ENCODE results near the gene OLFML1. TPM values are rescaled to one million over a fixed set of nuclear protein-coding genes. Genes with fewer than 3 reads are reported as not detected.

The OLFML1 gene
- total RNA-seq, 1 donor from 2014 or later = not detected

GRCh38 chr11:7486098-7486780 is 933 bp downstream of the OLFML1 start:
- no peak for TF ChIP-seq CTCF (IDR thresholded peaks at IDR 0.05; ENCODE audit: partially characterized antibody, unreplicated experiment)
- Mint-ChIP-seq H3K4me1 (ENCODE audit: low read depth, unreplicated experiment) (no peaks in the 10 kb centered on the region), H3K36me3 (ENCODE audit: unreplicated experiment) (no peaks in the 10 kb centered on the region), H3K9me3 (ENCODE audit: unreplicated experiment) (no peaks in the 10 kb centered on the region), H3K27me3 (ENCODE audit: unreplicated experiment) (no peaks in the 10 kb centered on the region), H3K4me3 (ENCODE audit: unreplicated experiment) (no peak overlapping the region), H3K27ac (ENCODE audit: unreplicated experiment) (no peak overlapping the region)
- DNase-seq = no peak

- Mint-ChIP-seq H3K36me3 (ENCODE audit: unreplicated experiment) (no peaks in the 10 kb centered on the region), H3K4me3 (ENCODE audit: unreplicated experiment) (no peak overlapping the region), H3K9me3 (ENCODE audit: unreplicated experiment) (no peaks in the 10 kb centered on the region), H3K27ac (ENCODE audit: unreplicated experiment) (no peak overlapping the region), H3K27me3 (ENCODE audit: unreplicated experiment) (no peaks in the 10 kb centered on the region), H3K4me1 (ENCODE audit: low read depth, unreplicated experiment) (no peaks in the 10 kb centered on the region)
- DNase-seq = no peak
- no peak for TF ChIP-seq CTCF (IDR thresholded peaks at IDR 0.05; ENCODE audit: partially characterized antibody, unreplicated experiment)
Observed at GRCh38 chr11:7486781-7487140, 1.5 kb downstream of the OLFML1 start.

- H3K27ac Mint-ChIP-seq (ENCODE audit: unreplicated experiment) = no peak overlapping the region
- H3K9me3 Mint-ChIP-seq (ENCODE audit: unreplicated experiment) = no peaks in the 10 kb centered on the region
- no peaks in the 10 kb centered on the region for H3K27me3 Mint-ChIP-seq (ENCODE audit: unreplicated experiment)
- DNase-seq = no peak
- TF ChIP-seq CTCF (IDR thresholded peaks at IDR 0.05; ENCODE audit: partially characterized antibody, unreplicated experiment) = no peak
- no peaks in the 10 kb centered on the region for H3K36me3 Mint-ChIP-seq (ENCODE audit: unreplicated experiment)
- no peaks in the 10 kb centered on the region for H3K4me1 Mint-ChIP-seq (ENCODE audit: low read depth, unreplicated experiment)
- no peak overlapping the region for H3K4me3 Mint-ChIP-seq (ENCODE audit: unreplicated experiment)
Observed at GRCh38 chr11:7487360-7487759, 2.1 kb downstream of the OLFML1 start.

- H3K27ac Mint-ChIP-seq (ENCODE audit: unreplicated experiment) = no peak overlapping the region
- H3K27me3 Mint-ChIP-seq (ENCODE audit: unreplicated experiment) = no peaks in the 10 kb centered on the region
- no peak for DNase-seq
- no peak for TF ChIP-seq CTCF (IDR thresholded peaks at IDR 0.05; ENCODE audit: partially characterized antibody, unreplicated experiment)
- no peaks in the 10 kb centered on the region for H3K9me3 Mint-ChIP-seq (ENCODE audit: unreplicated experiment)
- H3K4me1 Mint-ChIP-seq (ENCODE audit: low read depth, unreplicated experiment) = no peaks in the 10 kb centered on the region
- H3K4me3 Mint-ChIP-seq (ENCODE audit: unreplicated experiment) = no peak overlapping the region
- no peaks in the 10 kb centered on the region for H3K36me3 Mint-ChIP-seq (ENCODE audit: unreplicated experiment)
Observed at GRCh38 chr11:7488681-7489080, 3.4 kb downstream of the OLFML1 start.

- H3K27me3 Mint-ChIP-seq (ENCODE audit: unreplicated experiment) = peaks cover 2% of the 10 kb centered on the region
- H3K27ac Mint-ChIP-seq (ENCODE audit: unreplicated experiment) = no peak overlapping the region
- H3K36me3 Mint-ChIP-seq (ENCODE audit: unreplicated experiment) = no peaks in the 10 kb centered on the region
- H3K4me3 Mint-ChIP-seq (ENCODE audit: unreplicated experiment) = no peak overlapping the region
- DNase-seq = no peak
- no peaks in the 10 kb centered on the region for H3K4me1 Mint-ChIP-seq (ENCODE audit: low read depth, unreplicated experiment)
- TF ChIP-seq CTCF (IDR thresholded peaks at IDR 0.05; ENCODE audit: partially characterized antibody, unreplicated experiment) = no peak
- no peaks in the 10 kb centered on the region for H3K9me3 Mint-ChIP-seq (ENCODE audit: unreplicated experiment)
Observed at GRCh38 chr11:7489376-7489775, 4.1 kb downstream of the OLFML1 start.

Data from glutamatergic neuron (in vitro differentiated cells).